Fibroblast of upper back skin (primary cell): ENCODE measurements around the gene PDSS2.
A peak's percentile ranks its signal among the peaks of the same experiment; 100 is the strongest.

Source experiments
- DNase-seq: peaks from one replicate; pipeline ENCODE4 v3.0.0-alpha.2; 2013

Gene PDSS2

DNA sequence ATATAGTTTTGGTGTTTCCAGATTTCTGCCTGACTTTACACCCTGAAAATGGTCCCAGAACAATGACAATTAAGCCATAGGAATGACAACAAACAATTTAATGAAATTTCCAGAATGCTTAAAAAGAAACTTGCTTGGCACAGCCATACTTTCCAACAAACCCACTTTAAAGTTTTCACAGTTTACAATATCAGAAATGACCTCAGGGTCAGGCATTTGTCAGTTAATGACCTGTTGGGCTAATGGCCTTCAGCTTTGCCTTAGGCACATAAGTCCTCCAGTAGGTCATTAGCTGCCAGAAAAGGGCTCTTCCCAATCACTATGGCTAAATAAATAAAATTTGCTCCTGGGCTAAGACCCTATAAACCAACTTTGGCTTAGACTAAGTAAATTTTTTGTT, 199.4 kb downstream of the PDSS2 start:
- no peak for DNase-seq

DNA sequence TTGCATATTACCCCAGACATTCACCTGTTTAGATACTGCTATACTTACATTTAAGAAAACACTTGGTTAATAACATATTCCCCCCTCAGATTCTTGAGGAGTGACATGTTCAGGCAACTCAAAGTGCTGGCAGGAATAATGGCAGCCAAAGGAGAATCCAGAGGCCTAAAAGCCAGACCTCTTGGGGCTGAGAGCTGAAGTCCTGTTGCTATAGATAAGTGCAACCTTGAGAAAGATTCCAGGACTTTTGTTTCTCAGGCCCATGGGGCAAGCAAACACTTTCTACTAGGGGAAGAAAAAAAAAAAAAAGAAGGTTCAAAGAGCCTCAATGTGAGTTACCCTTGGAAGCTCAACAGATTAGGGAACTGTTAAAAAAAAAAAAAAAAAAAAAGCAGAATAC, 211.2 kb downstream of the PDSS2 start:
- DNase-seq: no peak

DNA sequence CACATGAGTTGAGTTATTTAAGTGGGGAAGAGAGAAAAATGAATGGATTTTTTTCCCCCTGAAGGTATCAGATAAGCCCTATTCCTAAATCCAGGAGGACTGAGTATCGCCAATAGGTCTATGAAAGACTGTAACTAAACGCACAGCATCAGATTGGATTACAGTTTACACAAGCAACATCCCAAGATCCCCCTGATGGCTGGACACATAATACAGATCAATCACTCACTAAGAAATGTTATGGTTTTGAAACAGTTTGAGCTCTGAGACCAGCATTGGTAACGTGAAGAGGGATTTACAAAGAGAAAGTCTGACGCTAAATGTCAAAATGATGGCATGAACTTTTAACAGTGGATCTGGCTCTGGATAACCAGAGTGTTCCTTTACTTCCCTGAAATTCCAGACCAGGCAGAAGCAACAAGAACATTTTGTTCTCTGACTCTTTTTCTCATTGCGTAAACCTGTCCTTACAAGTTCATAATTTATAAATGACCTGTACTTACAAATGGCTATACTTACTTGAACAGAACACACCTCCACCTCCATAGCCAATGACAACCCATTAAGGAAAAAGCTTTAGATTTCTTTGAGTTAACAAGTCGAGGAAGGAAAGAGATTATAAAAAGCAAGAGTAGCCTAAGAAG, 212.3 kb downstream of the PDSS2 start:
- DNase-seq: no peak

DNA sequence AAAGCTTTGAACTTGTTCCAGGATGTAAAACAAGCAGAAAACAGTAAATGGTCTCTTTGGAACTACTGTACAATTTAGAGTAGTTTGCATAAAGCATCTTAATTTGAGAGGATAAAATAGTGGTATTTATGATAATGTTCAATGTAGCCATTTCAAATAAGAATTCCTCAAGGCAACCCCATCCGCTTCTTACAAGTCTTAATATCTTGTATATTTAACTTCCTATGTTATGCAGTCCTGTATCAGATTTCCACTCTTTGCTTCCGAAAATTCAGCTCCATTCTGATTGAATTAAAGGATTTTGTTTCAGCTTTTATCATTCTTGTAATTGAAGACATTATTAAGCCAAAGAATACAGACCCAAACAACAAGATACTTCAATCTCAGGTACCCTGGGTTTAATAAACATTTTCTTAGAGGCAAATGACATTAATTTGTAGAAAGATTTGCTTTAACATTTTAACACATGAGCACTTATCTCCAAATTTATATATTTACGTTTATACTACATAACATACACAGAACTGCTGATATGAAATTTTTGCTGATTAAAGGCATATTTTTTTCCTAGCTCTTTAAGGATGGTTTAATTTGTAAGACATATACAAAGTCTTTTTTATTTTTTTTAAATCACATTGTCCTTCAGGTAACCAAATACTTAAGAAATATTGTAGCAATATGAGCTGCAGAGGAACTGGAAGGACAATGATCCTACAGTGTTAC, 213.0 kb downstream of the PDSS2 start:
- no peak for DNase-seq

DNA sequence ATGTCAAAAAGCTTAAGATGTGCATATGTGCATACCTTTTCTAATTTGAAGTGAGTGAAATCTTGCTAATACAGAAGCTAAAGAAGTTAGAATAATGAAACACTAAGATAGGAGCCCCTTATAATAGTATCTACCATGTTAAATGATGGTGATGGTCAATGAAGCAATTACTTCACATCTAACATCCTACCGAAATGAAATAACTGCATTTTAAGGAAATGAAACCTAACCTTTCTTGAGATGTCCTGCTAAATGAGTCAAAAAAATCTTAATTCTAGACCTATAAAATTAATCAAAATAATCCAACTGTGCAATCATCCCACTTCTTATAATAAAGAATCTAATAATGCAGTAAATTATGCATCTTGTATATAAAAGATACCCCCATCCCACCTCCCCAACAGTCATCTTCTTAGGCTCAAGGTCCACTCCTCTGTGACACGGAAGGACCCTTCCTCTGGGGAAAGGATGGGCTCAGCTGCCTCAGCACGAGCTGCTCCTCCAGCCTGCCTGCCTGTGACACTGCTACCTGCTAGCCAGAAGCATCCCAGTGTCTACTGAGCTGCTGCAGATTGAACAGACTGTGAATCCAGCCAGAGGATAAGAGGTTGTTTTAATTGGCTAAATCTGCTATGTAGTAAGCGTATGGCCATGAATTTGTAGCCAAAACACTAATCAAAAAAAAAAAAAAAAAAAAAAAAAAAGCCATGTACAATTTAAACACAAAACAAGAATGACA, 214.5 kb downstream of the PDSS2 start:
- DNase-seq: no peak

DNA sequence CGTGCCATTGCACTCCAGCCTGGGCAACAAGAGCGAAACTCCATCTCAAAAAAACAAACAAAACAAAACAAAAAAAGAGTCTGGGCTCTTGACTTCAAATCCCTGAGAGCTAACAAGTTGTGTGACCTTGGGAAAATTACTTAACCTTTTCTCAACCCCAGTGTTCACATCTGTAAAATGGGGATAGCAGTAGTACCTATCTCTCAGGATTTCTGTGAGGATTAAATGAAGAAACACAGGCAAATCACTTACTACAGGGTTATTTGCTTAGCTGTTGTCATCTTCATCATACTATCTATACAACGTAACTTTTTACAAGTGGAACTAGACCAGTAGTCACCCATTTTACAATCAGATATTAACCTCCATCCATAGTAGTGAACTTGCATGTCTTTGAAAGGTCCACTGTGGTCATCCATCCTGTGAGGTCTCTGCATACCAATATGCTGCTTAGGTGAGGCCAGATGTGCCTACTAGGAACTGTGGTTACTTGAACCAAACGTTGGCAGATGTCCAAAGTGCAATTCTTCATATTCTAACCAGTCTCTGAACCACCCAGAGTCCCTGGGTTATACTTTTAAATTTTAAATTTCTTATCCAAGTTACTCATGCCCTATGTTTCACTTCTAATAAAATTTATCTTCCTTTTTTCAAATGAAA, 215.2 kb downstream of the PDSS2 start:
- DNase-seq: peak; percentile 38

DNA sequence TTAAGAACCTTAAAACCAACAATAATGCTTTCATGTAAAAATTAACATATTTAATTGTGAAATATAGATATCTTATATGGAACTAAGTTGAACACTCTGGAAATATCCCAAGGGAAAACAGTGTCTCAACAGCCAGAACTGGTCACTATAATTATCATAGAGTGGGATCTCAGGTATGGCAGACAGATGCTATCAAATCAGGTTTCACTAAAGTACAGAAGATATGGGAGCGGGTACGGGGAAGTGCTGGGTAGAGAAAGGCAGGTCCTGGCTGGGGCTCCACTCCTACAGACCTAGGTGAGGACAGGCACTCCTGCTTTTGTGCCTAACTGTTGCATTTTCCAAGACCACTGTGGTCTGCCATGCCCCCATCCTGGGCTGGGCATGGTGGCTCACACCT, 215.9 kb downstream of the PDSS2 start:
- no peak for DNase-seq

DNA sequence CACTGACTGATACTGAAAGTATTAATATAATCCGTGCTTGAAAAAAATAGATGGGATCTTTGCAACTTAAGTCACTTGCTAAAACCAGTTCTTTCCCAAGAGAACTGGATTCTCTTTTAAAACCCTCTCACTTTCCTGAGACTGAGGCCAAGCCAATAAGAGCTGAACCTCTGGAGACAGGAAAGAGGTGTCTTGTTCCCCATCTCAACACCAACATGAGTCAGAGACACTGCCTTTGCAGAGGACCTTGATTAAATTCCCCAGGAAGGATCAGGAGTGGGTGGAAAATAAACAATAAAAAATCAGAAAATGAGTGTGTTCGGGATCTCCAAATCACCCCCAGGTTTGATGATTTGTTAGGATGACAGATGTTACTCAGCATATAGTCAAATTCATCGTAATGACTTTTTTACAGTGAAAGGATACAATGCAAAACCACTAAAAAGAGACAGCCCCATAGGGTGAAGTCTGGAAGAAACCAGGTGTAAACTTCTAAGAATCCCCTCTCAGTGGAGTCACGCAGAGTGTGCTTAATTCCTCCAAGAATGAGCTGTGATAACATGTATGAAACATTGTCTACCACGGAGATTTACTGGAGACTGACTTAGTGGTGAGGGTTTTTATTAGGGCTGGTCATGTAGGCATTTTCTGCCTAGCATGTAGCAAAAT, 221.2 kb downstream of the PDSS2 start:
- peak; percentile 16 for DNase-seq

DNA sequence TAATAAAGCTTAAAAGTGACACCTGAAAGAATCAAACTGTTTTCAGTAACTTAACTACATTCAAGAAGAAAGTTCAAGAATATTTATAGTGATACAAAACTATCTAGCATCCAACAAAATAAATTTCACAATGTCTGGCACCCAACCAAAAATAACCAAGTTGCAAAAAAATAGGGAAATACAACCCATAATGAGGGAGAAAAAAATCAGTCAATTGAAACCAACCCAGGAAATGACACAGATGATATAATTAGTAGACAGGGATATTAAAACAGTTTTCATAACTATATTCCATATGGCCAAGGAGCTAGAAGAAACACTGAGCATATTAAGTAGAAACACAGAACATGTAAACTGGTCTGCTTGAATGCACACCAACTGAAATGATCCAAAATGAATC, 223.9 kb downstream of the PDSS2 start:
- no peak for DNase-seq

DNA sequence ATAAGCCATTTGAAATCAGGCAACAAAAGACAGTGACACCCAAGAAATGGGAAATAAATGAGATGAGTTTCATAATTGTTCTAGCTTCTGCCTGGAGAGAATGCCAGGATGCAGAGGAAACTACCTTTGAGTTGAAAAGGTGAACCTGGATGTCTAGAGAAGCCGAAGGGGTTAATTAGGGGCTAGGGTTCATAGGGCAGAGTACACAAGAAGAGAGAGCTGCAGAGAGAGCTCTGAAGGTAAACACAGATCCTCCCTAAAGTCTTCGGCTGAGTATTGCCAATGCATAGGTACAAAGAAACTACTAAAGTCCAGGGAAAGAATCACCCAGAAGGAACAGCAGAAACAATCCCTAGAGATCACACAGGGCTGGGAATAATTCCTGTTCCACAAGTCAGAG, 224.4 kb downstream of the PDSS2 start:
- no peak for DNase-seq

DNA sequence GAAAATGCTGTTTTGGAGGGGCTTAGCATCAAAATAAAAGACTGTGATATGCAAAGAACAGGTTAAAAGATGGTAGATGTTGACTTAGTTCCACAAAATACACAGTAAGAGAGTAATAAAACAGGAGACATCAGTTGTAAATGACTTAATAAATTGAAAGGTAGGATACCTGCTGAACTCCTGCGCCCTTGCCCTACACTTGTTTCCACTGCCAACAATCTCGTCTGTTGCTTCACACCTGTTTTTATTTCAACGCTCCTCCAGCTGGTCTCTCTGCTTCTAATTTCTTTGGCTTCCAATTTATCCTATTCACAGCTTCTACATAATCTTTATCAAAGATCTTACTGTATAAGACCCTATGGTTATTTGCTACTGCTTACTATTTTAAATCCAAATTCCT, 228.1 kb downstream of the PDSS2 start:
- DNase-seq: no peak

DNA sequence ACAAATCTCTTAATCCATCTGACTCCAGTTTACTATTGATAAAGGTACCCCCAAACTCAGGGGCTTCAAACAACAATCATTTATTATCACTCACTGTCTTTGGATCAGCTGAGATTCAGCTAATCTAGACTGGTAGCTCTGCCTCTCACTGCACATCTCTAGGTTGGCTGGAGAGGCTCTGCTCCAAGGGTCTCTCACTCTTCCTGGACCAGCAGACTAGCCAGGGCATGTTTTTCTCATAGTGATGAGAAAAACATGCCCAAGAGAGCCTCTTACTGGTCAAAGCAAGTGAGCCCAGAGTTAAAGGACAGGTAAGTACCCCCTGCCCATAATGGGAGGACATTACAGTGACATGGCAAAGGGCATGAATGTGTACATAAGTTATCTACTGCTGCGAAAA, 228.9 kb downstream of the PDSS2 start:
- DNase-seq: no peak

DNA sequence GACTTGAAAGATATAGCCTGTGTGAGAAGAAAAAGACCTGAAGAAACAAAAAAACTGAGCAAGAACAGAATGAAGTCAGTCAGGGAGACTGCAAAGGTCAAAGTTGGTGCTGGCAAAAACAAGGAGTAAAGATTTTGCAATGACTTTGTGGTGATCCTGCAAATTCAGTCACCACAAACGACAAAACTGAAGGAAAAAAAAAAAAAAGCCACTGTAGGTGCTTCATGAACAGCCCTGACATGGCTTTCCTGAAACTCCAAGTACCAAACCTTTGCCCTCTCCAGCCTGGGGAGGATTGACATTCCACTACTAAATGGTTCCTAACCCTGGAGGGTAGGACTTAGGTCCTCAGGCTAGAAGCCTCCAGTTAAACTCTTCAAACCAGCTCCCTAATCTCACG, 229.3 kb downstream of the PDSS2 start:
- DNase-seq: no peak

DNA sequence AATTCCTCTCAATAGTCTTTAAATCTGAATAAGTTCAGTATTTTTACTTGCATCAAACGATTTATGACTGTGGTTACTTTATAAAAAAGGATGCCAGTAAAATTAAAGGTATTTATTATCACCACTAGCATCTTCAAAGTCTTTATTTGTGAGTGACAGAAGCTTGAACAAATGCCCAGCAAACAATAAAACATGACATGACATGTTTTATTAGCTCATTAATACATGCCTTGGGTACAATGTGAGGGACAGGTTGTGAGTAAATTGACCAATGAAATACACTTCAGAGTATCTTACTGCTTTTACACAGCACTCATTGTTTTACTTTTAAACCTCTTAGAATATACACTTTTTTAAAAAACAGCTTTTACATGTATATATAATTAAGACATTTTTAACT, 230.6 kb downstream of the PDSS2 start:
- DNase-seq: no peak

DNA sequence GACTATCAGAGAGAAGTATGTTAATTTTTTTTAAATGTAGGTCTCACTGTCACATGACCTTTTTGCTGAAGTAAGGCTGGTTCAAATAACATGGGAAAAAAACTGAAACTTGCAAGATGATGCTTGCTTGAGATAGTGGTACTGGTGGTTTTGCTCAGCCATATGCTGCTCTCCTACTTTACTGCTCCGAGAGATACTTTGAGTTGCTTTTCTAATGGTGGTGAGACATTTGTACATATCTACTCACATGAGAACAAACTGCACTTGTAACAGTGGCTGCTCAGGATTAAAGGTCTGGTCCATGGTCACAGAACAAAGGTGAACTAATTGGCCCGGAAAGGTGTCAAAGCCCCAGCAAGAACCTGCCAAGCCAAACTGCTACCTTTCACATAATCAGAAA, 237.8 kb downstream of the PDSS2 start:
- DNase-seq: no peak

DNA sequence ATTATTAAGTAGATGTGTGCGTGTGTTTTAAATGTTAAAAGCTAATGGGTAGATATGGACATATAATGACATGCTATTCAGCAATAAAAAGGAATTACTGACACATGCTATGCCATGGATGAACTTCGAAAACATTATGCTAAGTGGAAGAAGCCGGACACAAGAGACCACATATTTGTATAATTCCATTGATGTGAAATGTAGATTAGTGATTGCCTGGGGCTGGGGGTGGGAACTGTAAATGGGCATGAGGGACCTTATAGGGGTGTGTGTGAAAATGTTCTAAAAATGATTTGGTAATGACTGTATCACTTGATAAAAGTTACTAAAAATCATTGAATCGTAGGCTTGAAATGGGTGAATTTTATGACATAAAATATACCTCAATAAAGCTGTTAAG, 239.5 kb downstream of the PDSS2 start:
- no peak for DNase-seq

DNA sequence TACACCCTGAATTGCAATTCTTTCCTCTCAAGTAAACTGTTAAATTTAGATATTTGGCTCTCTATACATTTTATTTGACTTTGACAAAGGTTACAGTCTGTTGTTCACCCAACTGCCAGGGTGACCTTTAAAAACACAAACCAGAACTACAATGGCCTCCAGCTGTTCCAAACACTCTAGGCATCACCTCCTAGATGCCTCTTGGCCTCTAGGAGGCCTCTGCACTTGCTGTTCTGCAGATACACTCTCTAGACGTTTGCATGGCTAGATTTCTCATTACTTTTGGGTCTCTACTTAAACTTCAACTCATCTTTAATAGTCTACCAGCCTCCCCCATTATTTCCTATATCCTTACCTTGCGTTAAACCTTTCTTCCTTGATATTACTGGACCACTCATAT, 241.2 kb downstream of the PDSS2 start:
- DNase-seq: no peak

DNA sequence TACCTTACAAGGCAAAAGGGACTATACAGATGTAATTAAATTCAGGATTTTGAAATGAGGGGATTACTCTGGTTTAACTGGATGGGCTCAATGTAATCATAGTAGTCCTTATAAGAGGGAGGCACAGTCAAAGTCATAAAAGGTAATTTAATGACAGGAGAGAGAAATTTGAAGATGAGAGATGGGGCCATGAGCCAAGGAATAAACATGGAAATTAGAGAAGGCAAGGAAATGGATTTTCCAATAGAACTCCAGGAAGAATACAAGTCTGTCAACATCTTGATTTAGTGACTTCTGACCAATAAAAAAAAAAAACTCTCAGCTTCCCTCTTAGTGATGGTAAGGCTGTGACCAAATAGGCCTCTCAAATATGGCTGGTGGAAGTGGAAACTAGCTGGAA, 242.1 kb downstream of the PDSS2 start:
- DNase-seq: no peak

DNA sequence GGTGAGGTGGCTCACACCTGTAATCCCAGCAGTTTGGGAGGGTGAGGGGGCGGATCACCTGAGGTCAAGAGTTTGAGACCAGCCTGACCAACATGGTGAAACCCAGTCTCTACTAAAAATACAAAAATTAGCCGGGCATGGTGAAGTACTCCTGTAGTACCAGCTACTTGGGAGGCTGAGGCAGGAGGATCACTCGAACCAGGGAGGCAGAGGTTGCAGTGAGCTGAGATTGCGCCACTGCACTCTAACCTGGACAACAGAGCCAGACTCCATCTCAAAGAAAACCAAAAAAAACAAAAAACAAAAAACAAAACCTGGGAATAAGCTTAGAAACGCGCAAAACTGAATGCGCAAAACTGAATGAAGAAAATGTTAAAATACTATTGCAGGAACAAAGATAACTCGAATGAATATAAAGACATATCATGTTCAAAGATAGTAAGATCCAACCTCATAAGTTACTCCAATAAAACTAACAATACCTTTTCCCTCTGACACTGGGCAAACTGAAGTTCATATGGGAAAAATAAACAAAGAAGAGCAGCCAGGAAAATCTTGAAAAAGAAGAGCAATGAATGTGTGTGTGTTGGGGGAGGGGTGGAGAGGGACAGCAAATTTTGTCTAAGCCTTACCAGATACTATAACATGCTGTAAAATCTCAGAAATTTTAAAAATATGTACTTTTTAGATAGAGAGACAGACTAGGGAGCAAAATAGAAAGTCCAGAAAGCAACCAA, 243.0 kb downstream of the PDSS2 start:
- DNase-seq: no peak

DNA sequence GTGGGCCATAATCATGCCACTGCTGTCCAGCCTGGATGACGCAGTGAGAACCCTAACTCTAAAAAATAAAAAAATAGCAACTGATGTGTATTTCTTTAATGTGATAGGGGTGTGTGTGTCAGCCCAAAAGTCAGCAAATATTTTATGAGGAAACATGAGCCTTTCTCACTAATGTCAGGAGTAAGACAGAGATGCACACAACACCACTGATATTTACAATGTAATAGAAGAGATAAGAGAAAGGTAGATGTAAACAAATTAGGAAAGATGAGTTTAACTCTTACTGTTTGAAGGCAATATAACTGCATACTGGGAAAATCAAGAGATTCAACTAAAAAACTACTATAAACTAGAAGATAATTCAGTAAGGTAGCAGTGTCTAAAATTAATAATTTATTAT, 244.0 kb downstream of the PDSS2 start:
- no peak for DNase-seq

DNA sequence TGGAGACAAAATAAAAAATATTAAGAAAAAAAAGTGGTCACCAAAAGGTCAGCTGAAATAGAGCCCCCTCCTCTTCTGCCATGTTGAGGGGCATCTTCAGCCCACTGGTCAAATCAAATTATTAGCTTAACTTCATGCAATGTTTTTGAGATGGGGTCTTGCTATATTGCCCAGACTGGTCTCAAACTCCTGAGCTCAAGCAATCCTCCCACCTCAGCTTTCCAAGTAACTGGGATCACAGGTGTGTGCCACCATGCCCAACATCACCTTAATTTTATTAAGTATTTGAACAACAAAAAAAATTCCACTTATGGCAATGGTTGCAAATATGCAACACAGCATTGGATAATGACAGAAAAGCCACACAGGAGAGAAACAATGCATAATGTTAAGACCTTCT, 244.7 kb downstream of the PDSS2 start:
- no peak for DNase-seq
